ENCODE results near the gene SETD7.

Gene SETD7

DNA sequence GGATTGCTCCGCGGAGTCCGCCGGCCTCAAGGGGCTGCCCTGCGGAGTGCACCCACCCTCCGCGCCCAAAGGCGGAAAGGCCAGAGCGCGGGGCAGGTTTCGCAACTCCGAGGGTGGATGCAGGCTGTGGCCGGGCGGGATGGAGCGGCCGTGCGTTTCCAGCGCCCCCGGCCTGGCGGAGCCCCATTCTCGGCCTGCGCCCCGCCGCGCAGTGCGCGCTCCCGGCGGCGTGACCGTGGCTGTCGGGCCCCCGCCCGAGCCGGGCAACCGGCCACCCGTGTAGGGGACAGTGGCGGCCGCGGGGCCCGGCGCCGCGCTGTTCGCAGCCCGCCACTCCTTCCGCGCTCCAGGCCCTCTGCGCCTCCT, 331 bp downstream of the SETD7 start:
- no peaks in the 10 kb centered on the region for H3K9me3 ChIP-seq (ENCODE audit: insufficient read depth, low read length)
- peaks cover 12% of the 10 kb centered on the region for H3F3A ChIP-seq (ENCODE audit: insufficient read depth)
- H3K36me3 ChIP-seq (ENCODE audit: low read length) = no peaks in the 10 kb centered on the region
- H3K9ac ChIP-seq (ENCODE audit: low read length) = peak overlapping the region; percentile 82
- H2AFZ ChIP-seq (ENCODE audit: low read depth, low read length, severe bottlenecking) = peak overlapping the region; percentile 67
- TF ChIP-seq EZH2phosphoT487 (conservative IDR thresholded peaks at IDR 0.05; ENCODE audit: low read length) = no peak
- TF ChIP-seq, protein P1, sequence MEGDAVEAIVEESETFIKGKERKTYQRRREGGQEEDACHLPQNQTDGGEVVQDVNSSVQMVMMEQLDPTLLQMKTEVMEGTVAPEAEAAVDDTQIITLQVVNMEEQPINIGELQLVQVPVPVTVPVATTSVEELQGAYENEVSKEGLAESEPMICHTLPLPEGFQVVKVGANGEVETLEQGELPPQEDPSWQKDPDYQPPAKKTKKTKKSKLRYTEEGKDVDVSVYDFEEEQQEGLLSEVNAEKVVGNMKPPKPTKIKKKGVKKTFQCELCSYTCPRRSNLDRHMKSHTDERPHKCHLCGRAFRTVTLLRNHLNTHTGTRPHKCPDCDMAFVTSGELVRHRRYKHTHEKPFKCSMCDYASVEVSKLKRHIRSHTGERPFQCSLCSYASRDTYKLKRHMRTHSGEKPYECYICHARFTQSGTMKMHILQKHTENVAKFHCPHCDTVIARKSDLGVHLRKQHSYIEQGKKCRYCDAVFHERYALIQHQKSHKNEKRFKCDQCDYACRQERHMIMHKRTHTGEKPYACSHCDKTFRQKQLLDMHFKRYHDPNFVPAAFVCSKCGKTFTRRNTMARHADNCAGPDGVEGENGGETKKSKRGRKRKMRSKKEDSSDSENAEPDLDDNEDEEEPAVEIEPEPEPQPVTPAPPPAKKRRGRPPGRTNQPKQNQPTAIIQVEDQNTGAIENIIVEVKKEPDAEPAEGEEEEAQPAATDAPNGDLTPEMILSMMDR (IDR thresholded peaks at IDR 0.05; ENCODE audit: insufficient read depth, low read length, poor library complexity, severe bottlenecking) = no peak
- H4K20me1 ChIP-seq (ENCODE audit: low read depth, low read length) = peaks cover 2% of the 10 kb centered on the region; the same call in 1 of the 2 replicates
- peaks cover 43% of the 10 kb centered on the region for H3K79me2 ChIP-seq (ENCODE audit: insufficient read depth, low read length)
- H3K9me2 ChIP-seq (replicated peaks; ENCODE audit: insufficient read depth, low read length) = no peaks in the 10 kb centered on the region
- peak overlapping the region; percentile 70 for H3K27ac ChIP-seq (ENCODE audit: low read depth, low read length)
- peak overlapping the region; percentile 68 for H3K4me3 ChIP-seq (ENCODE audit: insufficient read depth, low read length, poor library complexity, severe bottlenecking)
- H3K4me2 ChIP-seq (ENCODE audit: low read depth, low read length, poor library complexity, severe bottlenecking) = peak overlapping the region; percentile 89
- no peaks in the 10 kb centered on the region for H3K27me3 ChIP-seq (ENCODE audit: low read length)

DNA sequence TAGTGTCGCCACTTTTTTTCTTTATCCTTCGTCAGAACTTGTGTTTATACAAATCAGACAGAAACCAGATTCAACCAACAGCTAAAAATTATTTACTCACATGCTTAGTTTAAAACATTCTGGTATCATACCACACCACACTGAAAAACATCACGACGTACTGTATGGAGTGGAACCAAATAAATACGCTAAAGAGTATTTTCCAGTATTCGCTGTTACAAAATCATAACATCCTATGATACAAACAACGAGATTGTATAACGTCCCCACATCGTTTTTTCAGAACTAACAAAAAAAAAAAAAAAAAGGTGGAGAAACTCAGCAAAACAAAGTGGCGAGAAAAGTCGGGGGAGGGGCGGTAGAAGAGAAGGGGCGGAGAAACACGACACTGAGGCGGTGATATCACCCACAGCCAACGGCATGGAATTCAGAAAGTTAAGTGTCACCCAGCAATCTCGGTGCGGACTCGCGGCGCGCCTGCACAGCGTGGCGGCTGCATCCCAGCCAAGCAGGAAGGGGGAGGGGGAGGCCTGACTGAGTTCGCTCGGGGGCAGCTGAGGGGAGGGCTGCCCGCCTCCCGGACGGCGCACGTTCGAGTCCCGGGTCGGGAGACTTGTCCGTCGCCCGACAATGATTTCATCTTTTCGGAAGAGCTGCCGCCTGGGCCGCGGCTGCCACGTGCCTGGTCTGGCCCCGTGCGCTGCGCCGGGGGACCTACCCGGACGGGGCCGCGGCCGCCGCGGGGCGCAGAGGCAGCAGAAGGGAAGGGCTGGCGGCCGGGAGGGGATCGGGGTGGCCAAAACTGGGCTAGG, 920 bp downstream of the SETD7 start:
- H3K4me3 ChIP-seq (ENCODE audit: insufficient read depth, low read length, poor library complexity, severe bottlenecking) = peak overlapping the region; percentile 68
- no peaks in the 10 kb centered on the region for H3K36me3 ChIP-seq (ENCODE audit: low read length)
- H3F3A ChIP-seq (ENCODE audit: insufficient read depth) = peaks cover 12% of the 10 kb centered on the region
- no peaks in the 10 kb centered on the region for H3K9me2 ChIP-seq (replicated peaks; ENCODE audit: insufficient read depth, low read length)
- no peaks in the 10 kb centered on the region for H3K9me3 ChIP-seq (ENCODE audit: insufficient read depth, low read length)
- H3K9ac ChIP-seq (ENCODE audit: low read length) = peak overlapping the region; percentile 82
- peak overlapping the region; percentile 70 for H3K27ac ChIP-seq (ENCODE audit: low read depth, low read length)
- H4K20me1 ChIP-seq (ENCODE audit: low read depth, low read length) = peaks cover 2% of the 10 kb centered on the region; the same call in 1 of the 2 replicates
- H2AFZ ChIP-seq (ENCODE audit: low read depth, low read length, severe bottlenecking) = peak overlapping the region; percentile 67
- no peaks in the 10 kb centered on the region for H3K27me3 ChIP-seq (ENCODE audit: low read length)
- H3K4me2 ChIP-seq (ENCODE audit: low read depth, low read length, poor library complexity, severe bottlenecking) = peak overlapping the region; percentile 89
- no peak for TF ChIP-seq EZH2phosphoT487 (conservative IDR thresholded peaks at IDR 0.05; ENCODE audit: low read length)
- TF ChIP-seq, protein P1 (IDR thresholded peaks at IDR 0.05; ENCODE audit: insufficient read depth, low read length, poor library complexity, severe bottlenecking) = no peak
- peaks cover 49% of the 10 kb centered on the region for H3K79me2 ChIP-seq (ENCODE audit: insufficient read depth, low read length)

- peaks cover 12% of the 10 kb centered on the region for H3F3A ChIP-seq (ENCODE audit: insufficient read depth)
- 0 out of 2 replicates have a peak overlapping the region, but pooled peaks have one; percentile 19 for H3K27ac ChIP-seq (ENCODE audit: low read depth, low read length)
- H4K20me1 ChIP-seq (ENCODE audit: low read depth, low read length) = peaks cover 2% of the 10 kb centered on the region; the same call in 1 of the 2 replicates
- H3K4me3 ChIP-seq (ENCODE audit: insufficient read depth, low read length, poor library complexity, severe bottlenecking) = peak overlapping the region; percentile 68
- no peaks in the 10 kb centered on the region for H3K27me3 ChIP-seq (ENCODE audit: low read length)
- no peaks in the 10 kb centered on the region for H3K9me2 ChIP-seq (replicated peaks; ENCODE audit: insufficient read depth, low read length)
- TF ChIP-seq, protein P1 (IDR thresholded peaks at IDR 0.05; ENCODE audit: insufficient read depth, low read length, poor library complexity, severe bottlenecking) = no peak
- no peak for TF ChIP-seq EZH2phosphoT487 (conservative IDR thresholded peaks at IDR 0.05; ENCODE audit: low read length)
- H3K9ac ChIP-seq (ENCODE audit: low read length) = peak overlapping the region; percentile 82
- peaks cover 55% of the 10 kb centered on the region for H3K79me2 ChIP-seq (ENCODE audit: insufficient read depth, low read length)
- no peaks in the 10 kb centered on the region for H3K36me3 ChIP-seq (ENCODE audit: low read length)
- H3K4me2 ChIP-seq (ENCODE audit: low read depth, low read length, poor library complexity, severe bottlenecking) = peak overlapping the region; percentile 89
- H3K9me3 ChIP-seq (ENCODE audit: insufficient read depth, low read length) = no peaks in the 10 kb centered on the region
- no peak overlapping the region for H2AFZ ChIP-seq (ENCODE audit: low read depth, low read length, severe bottlenecking)
Measured at GRCh38 chr4:139554642-139554892, 1.5 kb downstream of the SETD7 start.

All from SU-DHL-6 (cell line).